Activated CD4-positive, alpha-beta T cell treated with anti-CD3 and anti-CD28 coated beads, Interleukin-2, amount 50 U/mL, for 24 hours (primary cell): ENCODE data around the gene OR10AD1.
"Not testable (repeated sequence)": the region's sequence is repeated elsewhere in the genome, so short reads cannot be mapped to it uniquely, and the experiment has no call there.

Experiments used
- DNase-seq, 2 donors: peaks; one replicate each; pipeline ENCODE4 v3.0.0-alpha.2; 2020; ENCODE audit warnings: low read depth in 1 of 2, low spot score in 1 of 2

The OR10AD1 gene, protein sequence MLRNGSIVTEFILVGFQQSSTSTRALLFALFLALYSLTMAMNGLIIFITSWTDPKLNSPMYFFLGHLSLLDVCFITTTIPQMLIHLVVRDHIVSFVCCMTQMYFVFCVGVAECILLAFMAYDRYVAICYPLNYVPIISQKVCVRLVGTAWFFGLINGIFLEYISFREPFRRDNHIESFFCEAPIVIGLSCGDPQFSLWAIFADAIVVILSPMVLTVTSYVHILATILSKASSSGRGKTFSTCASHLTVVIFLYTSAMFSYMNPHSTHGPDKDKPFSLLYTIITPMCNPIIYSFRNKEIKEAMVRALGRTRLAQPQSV

GRCh38 chr12:48203192-48203591, at the start of gene OR10AD1:
TSS of gene OR10AD1 (minus strand) at chr12:48203292. CDS start at chr12:48203292, 0 bp downstream.
- no peak for DNase-seq

GRCh38 chr12:48247181-48247966, 44.3 kb upstream of the OR10AD1 start:
- no peak for DNase-seq

DNA sequence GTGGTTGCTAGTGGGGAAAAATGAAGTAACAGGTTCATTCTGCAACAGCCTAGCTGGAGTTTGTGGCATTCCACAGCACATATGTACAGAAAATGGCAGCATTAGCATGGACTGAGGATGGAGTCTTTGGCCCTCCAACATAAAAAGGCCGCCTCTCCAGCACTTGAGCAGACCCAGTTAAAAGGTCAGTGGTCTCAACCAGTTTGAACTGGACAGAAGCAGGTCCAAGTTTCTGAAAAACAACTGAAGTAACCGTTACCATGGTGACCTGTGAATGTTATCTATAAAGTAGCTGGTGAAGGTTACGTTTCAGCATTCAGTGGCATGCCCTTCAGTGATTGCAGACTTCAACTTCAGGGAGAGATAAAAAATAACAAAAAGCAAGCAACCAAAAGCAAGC, 34.1 kb upstream of the OR10AD1 start:
- no peak for DNase-seq

- no peak for DNase-seq
Observed at GRCh38 chr12:48235796-48236333, 32.8 kb upstream of the OR10AD1 start.

DNA sequence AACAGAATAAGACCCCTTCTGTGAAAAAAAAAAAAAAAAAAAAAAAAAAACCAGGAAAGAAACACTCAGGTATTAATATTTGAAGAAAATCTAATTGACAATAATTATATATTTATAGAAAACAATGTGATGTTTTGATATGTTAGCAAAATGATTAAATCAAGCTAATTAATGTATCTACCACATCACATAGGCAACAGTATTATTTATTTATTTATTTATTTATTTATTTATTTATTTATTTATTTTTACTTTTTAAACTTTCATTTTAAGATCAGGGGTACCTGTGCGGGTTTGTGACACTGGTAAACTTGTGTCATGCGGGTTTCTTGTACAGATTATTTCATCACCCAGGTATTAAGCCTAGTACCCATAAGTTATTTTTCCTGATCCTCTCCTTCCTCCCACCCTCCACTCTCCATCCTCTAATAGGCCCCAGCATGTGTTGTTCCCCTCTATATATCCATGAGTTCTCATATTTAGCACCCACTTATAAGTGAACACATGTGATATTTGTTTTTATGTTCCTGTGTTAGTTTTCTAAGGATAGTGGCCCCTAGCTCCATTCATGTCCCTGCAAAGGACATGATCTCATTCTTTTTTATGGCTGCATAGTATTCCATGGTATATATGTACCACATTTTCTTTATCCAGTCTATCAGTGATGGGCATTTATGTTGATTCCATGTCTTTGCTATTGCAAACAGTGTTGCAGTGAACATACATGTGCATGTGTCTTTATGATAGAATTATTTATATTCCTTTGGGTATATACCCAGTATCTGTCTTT, 28.3 kb upstream of the OR10AD1 start:
- not testable (repeated sequence) for DNase-seq

- not testable (repeated sequence) for DNase-seq
Observed at GRCh38 chr12:48224533-48224932, 21.4 kb upstream of the OR10AD1 start.

DNA sequence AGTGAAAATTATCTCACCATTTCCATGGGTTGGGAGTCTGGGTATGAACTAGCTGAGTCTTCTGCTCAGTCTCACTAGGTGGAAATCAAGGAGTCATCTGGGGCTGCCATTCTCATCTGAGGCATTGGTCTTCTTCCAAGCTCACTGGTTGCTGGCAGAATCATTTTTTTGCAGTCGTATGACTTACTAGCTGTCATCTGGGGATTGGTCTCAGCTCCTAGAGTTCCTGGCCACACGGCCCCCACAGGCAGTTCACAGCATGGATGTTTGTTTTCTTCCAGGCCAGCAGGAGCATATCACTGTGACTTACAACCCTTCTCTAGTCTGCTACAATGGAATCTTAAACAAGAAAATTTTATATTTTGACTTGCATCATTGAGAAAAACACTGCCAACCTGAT, 18.6 kb upstream of the OR10AD1 start:
- DNase-seq: no peak

- DNase-seq: no peak
Observed at GRCh38 chr12:48220701-48221100, 17.6 kb upstream of the OR10AD1 start.

GRCh38 chr12:48219631-48220030, 16.5 kb upstream of the OR10AD1 start:
- no peak for DNase-seq

DNA sequence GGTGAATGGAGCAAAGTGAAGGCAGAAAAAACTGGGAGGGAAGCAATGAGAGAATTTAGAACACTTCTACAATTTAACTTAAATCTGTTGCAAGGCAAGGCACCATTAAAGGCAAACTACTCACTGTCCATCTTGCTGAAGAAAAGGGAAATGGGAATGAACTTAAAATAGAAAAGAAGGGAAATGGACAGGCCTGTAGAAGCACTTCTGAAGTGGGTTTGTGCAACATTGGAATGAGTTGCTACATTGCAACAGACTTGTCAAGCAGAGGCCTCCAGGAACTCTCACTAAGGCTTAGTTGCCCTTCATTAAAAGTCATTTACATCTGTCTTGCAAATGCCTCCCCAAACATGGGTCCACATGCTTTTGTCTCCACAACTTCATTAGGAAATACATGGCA, 13.7 kb upstream of the OR10AD1 start:
- no peak for DNase-seq

- not testable (repeated sequence) for DNase-seq
Observed at GRCh38 chr12:48209495-48209894, 6.4 kb upstream of the OR10AD1 start.

- no peak for DNase-seq
Observed at GRCh38 chr12:48202766-48203165, 326 bp downstream of the OR10AD1 start.

- no peak for DNase-seq
Observed at GRCh38 chr12:48201516-48201915, 1.6 kb downstream of the OR10AD1 start.

DNA sequence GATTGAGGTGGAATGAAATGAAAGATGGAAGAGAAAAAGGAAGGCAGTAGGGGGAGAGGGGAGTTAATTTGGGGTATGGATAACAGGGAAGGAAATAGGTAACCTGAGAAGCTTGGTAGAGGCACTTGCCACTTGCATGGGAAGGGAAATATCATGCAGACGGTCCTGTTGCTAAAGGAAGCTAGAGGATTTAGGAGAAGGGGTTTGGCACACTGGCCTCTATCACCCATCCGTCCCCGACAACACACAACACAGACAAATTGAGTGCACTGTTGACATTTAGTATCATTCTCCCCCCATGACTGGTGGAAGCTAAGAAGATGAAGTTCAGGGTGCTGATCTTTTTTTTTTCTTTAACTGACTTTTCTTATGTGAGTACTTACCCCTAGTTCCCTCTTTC, 2.0 kb downstream of the OR10AD1 start:
- no peak for DNase-seq

- DNase-seq: no peak
Observed at GRCh38 chr12:48199774-48200221, 3.3 kb downstream of the OR10AD1 start.

DNA sequence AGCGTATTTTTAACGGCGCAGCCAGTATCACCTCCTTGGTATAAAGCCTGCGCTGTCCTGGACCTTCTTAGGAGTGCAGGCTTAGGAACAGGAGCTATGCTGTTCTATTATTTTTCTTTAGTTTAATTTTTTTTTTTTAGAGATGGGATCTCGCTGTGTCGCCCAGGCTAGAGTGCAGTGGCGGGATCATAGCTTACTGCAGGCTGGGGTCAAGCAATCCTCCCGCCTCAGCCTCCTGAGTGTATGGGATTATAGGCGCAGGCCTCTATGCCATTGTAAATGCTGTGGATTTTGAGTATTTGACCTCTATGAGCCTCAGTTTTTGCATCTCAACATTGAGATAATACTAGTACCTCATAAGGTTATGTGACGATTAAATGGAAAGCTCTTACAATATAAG, 4.1 kb downstream of the OR10AD1 start:
- DNase-seq: no peak

DNA sequence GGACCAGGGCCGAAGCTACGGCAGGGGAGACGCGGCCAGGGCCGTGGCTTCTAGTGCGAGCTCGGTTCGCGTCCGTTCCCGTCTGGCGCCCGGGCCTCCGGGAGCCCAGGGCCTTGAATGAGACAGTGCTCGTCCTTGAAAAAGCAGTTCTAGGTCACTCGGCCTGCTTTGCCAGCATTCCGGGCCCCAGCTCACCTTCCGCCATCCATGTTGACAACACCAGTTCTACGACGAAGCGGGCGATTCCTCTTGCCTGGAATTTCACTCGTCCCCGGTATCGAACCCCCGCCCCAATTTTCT, 4.5 kb downstream of the OR10AD1 start:
- no peak for DNase-seq

DNA sequence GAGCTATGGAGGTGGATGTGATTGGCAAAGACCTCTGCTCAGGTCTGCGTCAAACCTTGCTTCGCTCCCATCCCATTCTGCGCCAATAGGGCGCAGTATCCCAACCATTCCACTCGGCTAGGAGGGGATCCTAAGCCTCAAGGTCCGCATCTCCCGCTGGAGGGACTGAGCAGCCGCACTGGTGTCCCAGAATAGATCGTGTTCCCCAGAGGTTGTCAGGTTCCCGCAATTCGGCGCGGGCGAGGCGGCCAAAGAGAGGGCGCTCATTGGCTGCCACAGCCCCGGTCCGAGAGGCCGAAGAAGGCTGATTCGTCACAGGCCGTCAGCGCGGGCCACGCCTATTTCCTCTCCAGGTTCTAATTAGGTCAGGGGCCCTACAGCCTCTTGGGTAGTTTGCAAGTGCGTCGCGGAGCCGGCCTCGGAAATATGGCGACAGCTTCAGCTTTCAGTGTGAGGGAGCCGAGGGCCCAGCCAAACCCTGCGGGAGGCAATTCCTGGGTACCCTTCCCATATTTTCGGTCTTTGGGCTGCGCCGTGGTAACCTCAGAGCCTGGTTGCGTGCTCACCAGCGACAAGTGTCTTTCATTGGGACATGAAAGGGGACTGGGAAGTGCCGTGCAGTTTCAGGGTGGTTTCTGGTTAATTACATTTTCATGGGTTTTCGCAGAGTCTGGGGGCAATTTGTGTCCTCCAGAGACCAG, 5.0 kb downstream of the OR10AD1 start:
- DNase-seq: peak; percentile 74 to 91

GRCh38 chr12:48197549-48197970, 5.5 kb downstream of the OR10AD1 start:
- DNase-seq: no peak

- no peak for DNase-seq
Observed at GRCh38 chr12:48194799-48195201, 8.3 kb downstream of the OR10AD1 start.

DNA sequence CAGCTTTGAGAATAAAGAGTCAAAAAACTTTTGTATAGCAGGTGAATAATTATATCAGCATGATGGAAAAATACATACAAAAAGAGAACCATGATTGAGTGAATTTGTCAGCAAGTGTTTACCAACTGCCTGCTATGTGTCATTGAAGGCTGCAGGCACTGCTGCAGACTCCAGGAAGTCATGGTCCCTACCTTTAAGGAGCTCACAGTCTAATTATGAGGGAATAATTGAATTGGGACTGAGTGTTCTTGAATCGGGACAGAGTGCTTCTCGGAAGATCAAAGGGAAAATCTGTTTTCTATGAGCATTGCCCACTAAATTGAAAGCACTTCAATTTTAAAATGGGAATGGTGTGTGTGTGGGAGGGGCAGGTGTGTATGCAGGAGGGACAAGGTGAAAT, 9.5 kb downstream of the OR10AD1 start:
- DNase-seq: no peak
